HepG2 (cell line): ENCODE results near the gene PRDM12. TPM values are rescaled to one million over a fixed set of nuclear protein-coding genes. Genes with fewer than 3 reads are reported as not detected.
A peak's percentile ranks its signal among the peaks of the same experiment; 100 is the strongest.

Source experiments
- ATAC-seq: fragments of 200-7000 bp; cut with Tn5 transposase; 3 replicates; pipeline ENCODE4 v1.9.1; 2020; ENCODE audit warnings: mild to moderate bottlenecking, moderate library complexity
- BruUV-seq: library from RNA; stranded (reverse); fragments of 400-500 nt; replicated peaks from 2 replicates; lab custom pipeline; 2021; lab: Mats Ljungman, UMichigan
- CTCF ChIA-PET: fragments of 300-600 bp; formaldehyde crosslinking; extraction: SDS; loops from one replicate; lab custom pipeline; 2021; ENCODE audit warnings: low total read pairs, inconsistent platforms, low intra/inter-chr PET ratio; lab: Yijun Ruan, JAX
- POLR2A ChIA-PET: fragments of 350-600 bp; sonication (Branson Sonifier 250); formaldehyde crosslinking; loops from one replicate; lab custom pipeline; 2020; ENCODE audit warnings: antibody characterized with exemption, inconsistent platforms; lab: Yijun Ruan, JAX
- DNase-seq: peaks from one replicate; pipeline ENCODE4 v3.0.0-alpha.2; 2015; ENCODE audit warnings: low spot score
- FAIRE-seq: peaks from 3 replicates; lab custom pipeline; 2011; peaks lifted over from hg19 to GRCh38; lab: Jason Lieb, UNC
- H2AFZ ChIP-seq: one replicate; pipeline ENCODE4 v1.6.1; 2011; ENCODE audit warnings: low read length, inconsistent platforms
- H3K27ac ChIP-seq: fragments of 300-600 bp; 3 replicates; pipeline ENCODE4 v1.8.0; 2011; ENCODE audit warnings: mixed run types, mild to moderate bottlenecking, mixed read lengths, low read length, inconsistent platforms; ENCODE audit not compliant: insufficient read depth; ENCODE audit errors: extremely low read length
- H3K27me3 ChIP-seq, 2 experiments: fragments of 200-600 bp in 1 of 2; 2 replicates in 1 of 2; 3 replicates in 1 of 2; pipeline versions ENCODE4 v1.6.0 to v1.8.0; 2011; ENCODE audit warnings: low read length in 2 of 2, mild to moderate bottlenecking in 2 of 2, moderate library complexity in 2 of 2, inconsistent platforms in 1 of 2; ENCODE audit not compliant: insufficient read depth in 2 of 2, control insufficient read depth in 1 of 2
- H3K36me3 ChIP-seq, 2 experiments: fragments of 200-600 bp in 1 of 2; replicated peaks in 1 of 2; 2 replicates in 1 of 2; 3 replicates in 1 of 2; pipeline versions ENCODE4 v1.5.1 to v1.8.0; 2011; ENCODE audit warnings: low read length in 2 of 2, inconsistent platforms in 1 of 2; ENCODE audit not compliant: insufficient read depth in 2 of 2, control insufficient read depth in 1 of 2
- H3K4me1 ChIP-seq: 2 replicates; pipeline ENCODE4 v1.5.1; 2012; ENCODE audit warnings: low read length, inconsistent platforms; ENCODE audit not compliant: insufficient read depth
- H3K4me2 ChIP-seq: 2 replicates; pipeline ENCODE4 v1.6.0; 2011; ENCODE audit warnings: low read depth, low read length, inconsistent platforms
- H3K4me3 ChIP-seq, 3 experiments: fragments of 200-600 bp in 1 of 3; sonication (generic), shearing (Covaris generic) in 1 of 3; replicated peaks in 1 of 3; 2 replicates each; pipeline ENCODE4 v1.5.1; 2011 to 2016; ENCODE audit warnings: low read length in 3 of 3, inconsistent platforms in 2 of 3, low read depth in 2 of 3, mild to moderate bottlenecking in 2 of 3, control low read depth in 1 of 3, mixed read lengths in 1 of 3; ENCODE audit not compliant: insufficient read depth in 1 of 3
- H3K79me2 ChIP-seq: one replicate; pipeline ENCODE4 v1.6.1; 2011; ENCODE audit warnings: low read length, inconsistent platforms; ENCODE audit not compliant: insufficient read depth
- H3K9ac ChIP-seq: 2 replicates; pipeline ENCODE4 v1.6.0; 2011; ENCODE audit warnings: mild to moderate bottlenecking, low read depth, low read length, inconsistent platforms; ENCODE audit not compliant: insufficient read depth
- H3K9me3 ChIP-seq: 2 replicates; pipeline ENCODE4 v1.5.1; 2012; ENCODE audit warnings: mild to moderate bottlenecking, low read length
- H4K20me1 ChIP-seq: 2 replicates; pipeline ENCODE4 v1.6.0; 2011; ENCODE audit warnings: inconsistent platforms, mild to moderate bottlenecking, low read length, moderate library complexity; ENCODE audit not compliant: insufficient read depth
- ARID3A ChIP-seq: IDR thresholded peaks from 2 replicates; pipeline ENCODE4 v1.6.1; 2012; ENCODE audit warnings: low read depth, low read length, improper control_type of control experiment
- ATF2 ChIP-seq: sonication (generic); formaldehyde crosslinking; IDR thresholded peaks from 2 replicates; pipeline ENCODE4 v1.4.0; 2020; ENCODE audit warnings: missing genetic modification reagents
- GABPB1 ChIP-seq: IDR thresholded peaks from 2 replicates; pipeline ENCODE4 v1.6.1; 2016; ENCODE audit warnings: mild to moderate bottlenecking, missing genetic modification reagents, moderate library complexity, missing compliant biosample characterization
- GMEB2 ChIP-seq: IDR thresholded peaks from 2 replicates; pipeline ENCODE4 v1.6.1; 2016; ENCODE audit warnings: missing biosample characterization, missing genetic modification reagents, low read depth
- GTF3A ChIP-seq: sonication (generic); formaldehyde crosslinking; conservative IDR thresholded peaks from 2 replicates; pipeline ENCODE4 v1.4.0; 2020; ENCODE audit warnings: mild to moderate bottlenecking, missing genetic modification reagents
- HDAC2 ChIP-seq: sonication (generic); formaldehyde crosslinking; IDR thresholded peaks from 2 replicates; pipeline ENCODE4 v1.4.0; 2020; ENCODE audit warnings: missing genetic modification reagents
- HIVEP1 ChIP-seq: sonication (generic); formaldehyde crosslinking; IDR thresholded peaks from 2 replicates; pipeline ENCODE4 v1.4.0; 2020; ENCODE audit warnings: mild to moderate bottlenecking, missing genetic modification reagents
- TCF7L2 ChIP-seq: IDR thresholded peaks from 2 replicates; pipeline ENCODE4 v1.6.1; 2011; ENCODE audit warnings: mild to moderate bottlenecking, low read depth, low read length, moderate library complexity
- TIGD3 ChIP-seq: sonication (generic); formaldehyde crosslinking; IDR thresholded peaks from 2 replicates; pipeline ENCODE4 v1.5.1; 2020; ENCODE audit warnings: mild to moderate bottlenecking, missing genetic modification reagents, borderline replicate concordance
- ZMYM4 ChIP-seq: sonication (generic); formaldehyde crosslinking; IDR thresholded peaks from 2 replicates; pipeline ENCODE4 v1.8.1; 2023; ENCODE audit warnings: mild to moderate bottlenecking, missing genetic modification reagents
- ZNF263 ChIP-seq: sonication (generic); formaldehyde crosslinking; IDR thresholded peaks from 2 replicates; pipeline ENCODE4 v1.4.0; 2020; ENCODE audit warnings: missing genetic modification reagents
- ZNF556 ChIP-seq: sonication (generic); formaldehyde crosslinking; IDR thresholded peaks from 2 replicates; pipeline ENCODE4 v1.4.0; 2020; ENCODE audit warnings: mild to moderate bottlenecking, missing genetic modification reagents, borderline replicate concordance
- ZNF569 ChIP-seq: sonication (generic); formaldehyde crosslinking; IDR thresholded peaks from 2 replicates; pipeline ENCODE4 v1.5.0; 2020; ENCODE audit warnings: mild to moderate bottlenecking, missing genetic modification reagents, moderate library complexity, borderline replicate concordance
- ZNF605 ChIP-seq: sonication (generic); formaldehyde crosslinking; IDR thresholded peaks from 2 replicates; pipeline ENCODE4 v1.8.0; 2022; ENCODE audit warnings: mild to moderate bottlenecking, missing genetic modification reagents
- WGBS: methylation state at CpG from one replicate; pipeline ENCODE4 v1.1.6; 2017; ENCODE audit warnings: low lambda C conversion rate; 5-methylcytosine and 5-hydroxymethylcytosine counted together
- in situ Hi-C: cut with HindIII; loops from 2 replicates; pipeline ENCODE4 v1.10.0; 2017; ENCODE audit warnings: low pct_unique_long_range_greater_than_20kb; ENCODE audit not compliant: extremely low pct_ligation_motif_present
- intact Hi-C: fragments of 100-400 bp; cut with micrococcal nuclease; formaldehyde crosslinking; loops from one replicate; pipeline ENCODE4 v1.10.0; 2022; ENCODE audit not compliant: unreplicated experiment
- polyA plus RNA-seq, 8 experiments: library from polyadenylated mRNA; depleted of rRNA in 3 of 8; stranded (reverse) in 7 of 8; unstranded in 1 of 8; fragments of >200 nt; fragmentation: Illumina TruSeq in 4 of 8; extraction: Trizol in 4 of 8; gene quantifications; 2 replicates each; pipeline versions ENCODE4 v1.2.1 to v1.2.3, GENCODE V29; 2011 to 2016; ENCODE audit warnings: low read depth in 4 of 8, missing spikeins in 1 of 8, mixed read lengths in 1 of 8; ENCODE audit not compliant: insufficient read depth in 1 of 8
- total RNA-seq, 5 experiments: library from RNA; depleted of rRNA; stranded (reverse); fragments of >200 nt; fragmentation: Illumina TruSeq; extraction: Trizol; gene quantifications; 2 replicates each; pipeline ENCODE4 v1.2.3, GENCODE V29; 2016; ENCODE audit warnings: low read depth in 1 of 5

PRDM12 gene
- total and polyA plus RNA-seq, 2 of the 13 experiments (the other 11 are each of a cell fraction or from before 2014, with no cell fraction given): 0.04 to 0.07 TPM

- TF ChIP-seq ATF2 (CRISPR knock-in tag) (peak; percentile 64), ZMYM4 (CRISPR knock-in tag) (peak; percentile 44; the same call in 1 of the 2 replicates)
These were observed 48.3 kb downstream of the PRDM12 start (continued) for GRCh38 chr9:130712564-130713285.

- H4K20me1 ChIP-seq: peaks cover 13% of the 10 kb centered on the region; the same call in 1 of the 2 replicates
- CTCF ChIA-PET: no interaction called here
- no peak overlapping the region for H2AFZ ChIP-seq
- DNase-seq (no peak), FAIRE-seq (no peak), ATAC-seq (no peak)
- in situ Hi-C loops (loop anchor here (5.0 to 10.0 kb wide), 2 partner anchors 149 to 281 kb away; no protein-coding TSS in a partner anchor), intact Hi-C loops (loop anchor here (10.0 kb wide), 1 partner anchor 121 kb away; the partner anchor contains the start of gene ABL1)
- no peaks in the 10 kb centered on the region for H3K36me3 ChIP-seq
- no TSS peak for BruUV-seq
- 1% methylated on average over 23 of the region's 37 CpGs for WGBS
- peak overlapping the region; percentile 85 for H3K4me2 ChIP-seq
- H3K4me1 ChIP-seq: peaks cover 26% of the 10 kb centered on the region
- POLR2A ChIA-PET: interaction anchor here (1.0 to 1.4 kb wide), 4 partner anchors 12 to 18 kb away, joined by 3 to 4 read pairs (median 3); no protein-coding TSS in a partner anchor
- H3K27me3 ChIP-seq: no peaks in the 10 kb centered on the region; a peak in 1 of 5 replicates
- peak overlapping the region; percentile 91 to 95 (median 92) for H3K4me3 ChIP-seq
- peaks cover 39% of the 10 kb centered on the region for H3K79me2 ChIP-seq
- H3K9ac ChIP-seq: peak overlapping the region; percentile 87
- H3K9me3 ChIP-seq: no peaks in the 10 kb centered on the region
- peak overlapping the region; percentile 96 for H3K27ac ChIP-seq
- TF ChIP-seq ZNF569 (CRISPR knock-in tag): 0 out of 2 replicates have a peak, but pooled peaks have one; percentile 20
- no peak for TF ChIP-seq ARID3A
- TF ChIP-seq GTF3A (CRISPR knock-in tag): 0 out of 2 replicates have a peak, but pooled peaks have one; percentile 53
- TF ChIP-seq TIGD3 (CRISPR knock-in tag): no peak
- TF ChIP-seq GABPB1 (CRISPR knock-in tag): no peak
- no peak for TF ChIP-seq TCF7L2
- no peak for TF ChIP-seq GMEB2 (CRISPR knock-in tag)
- TF ChIP-seq ZNF263 (CRISPR knock-in tag): no peak
- TF ChIP-seq HDAC2 (CRISPR knock-in tag): no peak
- peak; percentile 34; the same call in 1 of the 2 replicates for TF ChIP-seq ZNF605 (CRISPR knock-in tag)
- TF ChIP-seq HIVEP1 (CRISPR knock-in tag): no peak
- TF ChIP-seq ZNF556: 0 out of 2 replicates have a peak, but pooled peaks have one; percentile 8
These were observed 49.0 kb downstream of the PRDM12 start for GRCh38 chr9:130713286-130713960.
